ENCODE measurements around the gene ALK.

ALK gene

DNA sequence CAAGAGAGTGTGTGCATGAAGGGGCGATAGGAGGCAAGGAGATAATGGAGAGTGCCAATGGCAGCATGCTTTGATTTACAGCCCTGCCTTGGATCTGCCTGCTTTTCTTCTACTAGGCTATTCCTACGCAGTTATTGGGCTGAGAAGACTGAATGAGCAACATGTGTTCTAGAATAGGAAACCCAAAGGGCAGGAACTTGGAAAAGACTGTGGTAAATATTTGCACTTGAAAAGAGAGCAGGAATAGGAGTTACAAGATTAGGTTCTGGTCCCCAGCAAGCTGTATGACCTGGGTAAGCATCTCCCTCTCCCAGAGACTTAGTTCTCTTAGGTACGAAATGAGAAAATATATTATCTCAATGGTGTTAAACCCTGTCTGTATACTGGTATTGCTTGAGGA, 438.5 kb downstream of the ALK start:
- FAIRE-seq: no peak

DNA sequence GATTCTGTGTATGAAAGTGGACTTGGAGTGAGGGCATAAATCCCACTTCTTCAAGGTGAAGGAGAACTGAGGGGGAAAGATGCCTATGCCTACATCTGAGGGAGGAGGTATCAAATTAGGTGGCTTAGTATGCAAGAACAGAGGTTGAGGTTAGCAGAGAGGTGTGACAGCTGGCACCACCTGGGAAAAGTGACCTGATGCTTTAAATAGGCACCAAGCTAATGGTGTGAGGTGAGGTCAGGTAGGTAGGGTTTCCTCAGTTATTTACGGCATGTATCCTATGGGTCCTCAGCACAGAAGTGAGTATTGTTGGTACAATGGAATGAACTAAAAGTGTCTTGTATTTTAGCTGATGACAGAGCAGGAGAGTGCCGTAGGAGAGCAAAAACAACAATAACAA, 439.0 kb downstream of the ALK start:
- no peak for FAIRE-seq

DNA sequence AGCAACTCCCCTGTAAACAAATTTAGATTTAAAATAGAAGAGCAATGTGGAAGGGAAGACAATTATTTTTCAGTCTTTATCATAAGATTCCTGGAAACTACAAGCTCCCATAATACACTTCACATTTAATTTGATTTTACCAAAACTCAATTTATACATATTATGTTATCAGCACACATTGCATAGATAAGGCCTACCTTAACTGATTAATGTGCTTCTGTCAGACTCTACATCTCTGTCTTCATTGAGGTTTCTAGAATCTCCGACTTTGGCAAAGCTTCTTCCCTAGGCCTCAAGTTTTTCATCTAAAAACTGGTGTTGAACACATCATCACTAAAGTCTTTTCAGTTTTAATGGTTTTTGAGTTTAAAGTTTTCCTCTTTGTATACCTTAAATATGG, 440.1 kb downstream of the ALK start:
- no peak for FAIRE-seq

DNA sequence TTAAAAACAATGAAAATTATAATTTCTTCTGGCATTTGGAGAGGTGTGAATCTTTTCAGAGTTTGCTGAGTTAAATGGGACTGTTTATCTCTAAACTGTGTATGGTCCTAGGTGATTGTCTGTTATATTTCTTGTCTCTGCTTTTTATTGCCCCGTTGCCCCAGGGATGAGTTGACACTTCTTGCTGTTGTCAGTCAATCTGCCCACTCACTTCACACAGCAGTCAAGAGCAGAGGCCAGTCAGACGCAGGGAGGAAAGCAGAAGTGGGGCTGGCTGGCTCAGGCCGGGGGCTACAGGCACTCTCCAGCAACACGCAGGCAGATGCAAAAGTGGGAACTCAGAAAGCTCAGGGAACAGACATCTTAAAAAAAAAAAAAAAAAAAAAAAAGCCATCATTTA, 441.0 kb downstream of the ALK start:
- FAIRE-seq: no peak

- no peak for FAIRE-seq
Observed at GRCh38 chr2:29479401-29479800, 442.0 kb downstream of the ALK start.

DNA sequence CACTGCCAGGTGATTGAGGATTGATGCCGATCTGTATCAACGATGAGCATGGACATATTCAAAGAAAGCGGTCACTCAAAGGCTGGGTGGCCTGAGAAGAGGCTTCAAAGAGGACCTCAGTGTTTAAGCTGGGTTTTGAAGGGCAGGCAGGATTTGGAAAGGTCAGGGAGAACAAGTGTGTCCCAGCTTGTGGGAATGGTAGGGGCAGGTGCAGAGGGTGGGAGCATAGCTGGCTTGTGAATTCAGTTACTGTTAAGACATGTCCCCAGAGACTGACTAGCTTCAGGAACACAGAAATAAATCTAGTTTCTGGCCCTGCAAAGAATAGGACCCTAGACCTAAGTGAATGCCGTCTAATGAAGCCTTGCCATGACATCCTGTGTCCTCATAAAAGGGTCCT, 442.7 kb downstream of the ALK start:
- FAIRE-seq: no peak

- no peak for FAIRE-seq
Observed at GRCh38 chr2:29477186-29477585, 444.2 kb downstream of the ALK start.

DNA sequence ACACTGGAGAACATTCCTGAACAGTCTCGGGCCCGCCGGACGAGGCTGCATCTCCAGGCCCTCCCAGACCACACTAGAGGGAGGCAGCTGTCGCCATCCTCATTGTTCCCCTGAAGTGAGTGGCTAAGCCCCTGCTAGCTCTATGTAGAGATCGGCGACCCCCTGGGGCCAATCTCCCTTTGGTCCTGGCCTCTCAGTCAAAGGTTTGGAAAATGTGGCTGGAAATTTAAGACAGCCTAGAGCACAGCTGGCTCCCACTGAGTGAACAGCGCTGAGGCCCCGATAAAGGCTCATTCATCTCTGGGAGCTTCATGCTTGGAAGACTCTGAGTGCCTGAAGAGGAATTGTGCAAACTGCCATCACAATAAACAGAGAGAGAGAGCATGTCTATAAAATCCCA, 445.9 kb downstream of the ALK start:
- FAIRE-seq: no peak

GRCh38 chr2:29469961-29470360, 451.4 kb downstream of the ALK start:
- no peak for FAIRE-seq

GRCh38 chr2:29469516-29469915, 451.9 kb downstream of the ALK start:
- no peak for FAIRE-seq

DNA sequence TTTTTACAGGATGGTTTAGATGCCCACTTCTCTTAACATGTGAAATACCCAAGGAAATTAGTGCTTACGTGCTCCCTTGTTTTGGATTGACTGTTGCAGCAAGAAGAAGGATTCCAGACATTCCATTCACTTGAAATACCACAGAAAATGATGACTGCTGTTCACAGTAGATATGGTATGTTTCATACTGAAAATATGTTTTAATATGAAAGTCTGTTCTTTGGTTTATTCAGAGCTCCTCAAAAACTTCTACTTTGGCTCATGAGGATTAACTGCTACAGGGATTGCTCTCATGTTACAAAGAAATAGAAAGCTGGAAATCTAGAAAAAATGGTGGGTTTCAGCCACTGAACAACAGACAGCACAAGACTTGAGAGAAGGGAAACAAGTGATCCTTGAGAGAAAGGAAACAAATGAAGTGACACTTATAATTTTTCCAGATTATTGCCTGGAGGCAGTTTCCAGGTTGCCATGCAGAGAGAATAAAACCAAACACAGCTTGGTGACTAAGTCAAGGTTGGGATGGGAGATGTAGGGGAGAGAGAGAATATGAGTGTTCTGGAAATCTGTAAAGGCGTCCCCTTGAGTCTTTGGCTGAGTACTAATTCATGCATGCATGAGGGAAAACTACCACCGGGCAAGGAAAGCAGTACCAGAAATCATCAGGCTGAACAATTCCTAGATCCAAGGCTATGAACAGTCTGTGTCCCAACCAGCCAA, 458.0 kb downstream of the ALK start:
- FAIRE-seq: no peak

- FAIRE-seq: no peak
Observed at GRCh38 chr2:29462293-29462692, 459.1 kb downstream of the ALK start.

- FAIRE-seq: no peak
Observed at GRCh38 chr2:29460190-29460589, 461.2 kb downstream of the ALK start.

- FAIRE-seq: no peak
Observed at GRCh38 chr2:29459445-29460179, 461.8 kb downstream of the ALK start.

DNA sequence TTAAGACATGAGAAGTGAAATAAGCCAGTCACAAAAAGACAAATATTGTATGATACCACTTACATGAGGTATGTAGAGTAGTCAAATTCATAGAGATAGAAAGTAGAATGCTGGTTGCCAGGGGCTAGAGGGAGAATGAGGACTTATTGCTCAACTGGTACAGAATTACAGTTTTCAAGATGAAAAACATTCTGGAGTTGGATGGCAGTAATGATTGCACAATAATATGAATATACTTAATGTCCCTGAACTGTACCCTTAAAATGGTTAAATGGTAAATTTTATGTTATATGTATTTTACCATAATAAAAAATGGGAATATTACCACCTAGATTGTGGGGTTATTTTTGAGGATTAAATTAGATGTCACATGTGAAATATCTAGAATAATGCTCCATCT, 465.0 kb downstream of the ALK start:
- FAIRE-seq: no peak

DNA sequence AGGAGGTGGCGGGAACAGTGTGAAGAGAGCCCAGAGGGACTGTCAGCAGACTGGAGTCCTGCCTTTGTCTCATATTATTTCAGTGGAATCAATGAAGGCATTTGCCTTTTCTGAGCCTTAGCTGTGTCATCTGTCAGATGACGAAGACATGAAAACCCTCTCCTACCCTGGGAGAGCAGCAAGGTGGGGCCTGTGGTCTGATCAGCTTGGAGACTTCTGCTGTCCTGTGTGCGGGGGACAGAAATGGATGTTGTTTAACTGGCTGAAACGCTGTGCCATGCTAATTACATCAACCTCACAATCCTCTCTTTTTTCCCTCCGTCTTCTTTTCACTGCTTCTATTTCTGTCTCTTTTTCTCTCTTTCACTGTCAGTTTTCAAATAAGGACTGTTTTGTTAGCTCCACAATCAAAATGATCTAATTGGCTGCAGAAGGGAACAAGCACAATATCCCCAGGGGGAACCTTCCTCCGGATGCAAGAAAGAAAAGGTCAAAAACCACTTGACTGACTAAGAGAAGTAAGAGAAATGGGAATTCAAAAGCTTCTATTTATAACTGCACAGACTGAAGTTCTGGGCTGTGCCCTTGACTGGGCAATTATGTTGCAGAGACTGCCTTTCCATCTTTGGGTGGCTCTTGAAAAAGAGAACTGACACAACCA, 466.1 kb downstream of the ALK start:
- FAIRE-seq: no peak

- FAIRE-seq: no peak
Observed at GRCh38 chr2:29452036-29452435, 469.4 kb downstream of the ALK start.

DNA sequence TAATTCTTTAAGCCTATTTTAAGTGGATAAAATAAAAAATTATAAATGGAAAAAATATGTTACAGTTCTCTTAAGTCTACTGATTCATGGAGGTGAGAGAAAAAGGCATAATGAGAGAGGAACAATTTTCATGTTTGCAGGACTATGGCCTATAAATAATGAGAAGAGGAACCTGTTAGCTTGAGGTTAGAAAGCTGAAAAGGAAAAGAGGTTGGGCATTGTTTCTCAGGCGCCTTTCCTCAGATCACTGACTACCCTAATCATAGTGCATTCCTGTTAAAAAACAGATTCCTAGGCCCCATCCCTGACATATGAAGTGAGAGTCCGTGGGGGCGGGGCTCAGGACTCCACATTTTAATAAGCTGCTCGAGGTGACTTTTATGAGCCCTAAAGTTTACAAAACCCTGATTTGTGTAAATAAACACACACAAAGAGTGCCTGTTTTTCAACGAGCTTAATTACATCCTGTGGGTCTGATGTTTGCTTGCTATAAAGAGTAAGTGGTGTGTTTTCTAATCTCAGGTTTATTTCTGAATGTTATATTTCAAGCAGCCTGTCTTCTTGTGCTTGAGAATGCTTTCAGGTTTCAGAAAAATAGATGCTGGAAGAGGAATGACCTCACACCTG, 470.7 kb downstream of the ALK start:
- FAIRE-seq: no peak

DNA sequence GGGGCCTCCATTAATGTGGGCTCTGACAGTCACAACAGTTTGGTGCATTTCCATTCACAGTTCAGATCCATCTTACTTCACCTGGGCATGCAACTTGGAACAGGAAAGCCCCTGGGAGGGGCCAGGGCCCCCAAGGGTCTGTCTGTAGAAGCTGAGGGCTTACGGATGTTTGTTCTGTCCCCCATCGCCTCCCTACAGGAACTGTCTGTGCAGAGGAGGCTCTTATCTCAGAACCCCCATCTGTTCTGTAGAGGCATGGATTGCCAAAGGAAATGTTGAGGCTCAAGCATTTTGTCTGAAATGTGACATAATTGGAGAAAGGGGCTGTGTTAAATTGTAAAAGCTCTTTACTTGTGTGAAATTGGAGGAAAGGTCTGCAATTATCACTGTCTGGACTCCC, 471.9 kb downstream of the ALK start:
- no peak for FAIRE-seq

GRCh38 chr2:29448096-29448688, 473.2 kb downstream of the ALK start:
- no peak for FAIRE-seq

DNA sequence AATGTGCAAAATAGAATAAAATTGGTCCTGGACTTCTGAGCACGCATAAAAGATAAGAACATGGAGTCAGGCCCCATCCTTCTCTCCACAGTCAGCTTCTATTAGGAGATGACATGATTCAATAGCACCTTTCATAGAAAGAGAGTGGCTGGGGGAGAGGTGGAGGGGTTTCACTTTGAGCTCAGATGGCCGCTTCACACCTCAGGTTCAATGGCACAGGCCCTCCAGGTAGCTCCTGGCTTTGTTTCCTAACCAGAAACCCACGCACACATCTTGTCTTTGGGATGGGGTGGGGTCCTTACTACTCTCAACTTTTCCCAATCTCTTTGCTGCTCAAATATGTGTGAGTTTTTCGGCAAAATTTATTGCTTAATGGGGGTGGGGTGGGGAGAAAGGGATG, 473.9 kb downstream of the ALK start:
- FAIRE-seq: no peak

GRCh38 chr2:29446847-29447246, 474.5 kb downstream of the ALK start:
- FAIRE-seq: no peak

- FAIRE-seq: no peak
Observed at GRCh38 chr2:29444150-29444549, 477.2 kb downstream of the ALK start.
